Fibroblast of skin of abdomen (primary cell): ENCODE measurements around the gene RPTN. TPM values are rescaled to one million over a fixed set of nuclear protein-coding genes. Genes with fewer than 3 reads are reported as not detected.

Experiments
- DNase-seq: peaks from one replicate; pipeline ENCODE4 v3.0.0-alpha.2; 2013
- polyA plus RNA-seq, 2 experiments: library from polyadenylated mRNA; unstranded; fragments of 120-200 nt; gene quantifications; one replicate each; pipeline ENCODE4 v1.2.1, GENCODE V29; 2013; ENCODE audit not compliant: insufficient read length in 2 of 2

RPTN gene, protein sequence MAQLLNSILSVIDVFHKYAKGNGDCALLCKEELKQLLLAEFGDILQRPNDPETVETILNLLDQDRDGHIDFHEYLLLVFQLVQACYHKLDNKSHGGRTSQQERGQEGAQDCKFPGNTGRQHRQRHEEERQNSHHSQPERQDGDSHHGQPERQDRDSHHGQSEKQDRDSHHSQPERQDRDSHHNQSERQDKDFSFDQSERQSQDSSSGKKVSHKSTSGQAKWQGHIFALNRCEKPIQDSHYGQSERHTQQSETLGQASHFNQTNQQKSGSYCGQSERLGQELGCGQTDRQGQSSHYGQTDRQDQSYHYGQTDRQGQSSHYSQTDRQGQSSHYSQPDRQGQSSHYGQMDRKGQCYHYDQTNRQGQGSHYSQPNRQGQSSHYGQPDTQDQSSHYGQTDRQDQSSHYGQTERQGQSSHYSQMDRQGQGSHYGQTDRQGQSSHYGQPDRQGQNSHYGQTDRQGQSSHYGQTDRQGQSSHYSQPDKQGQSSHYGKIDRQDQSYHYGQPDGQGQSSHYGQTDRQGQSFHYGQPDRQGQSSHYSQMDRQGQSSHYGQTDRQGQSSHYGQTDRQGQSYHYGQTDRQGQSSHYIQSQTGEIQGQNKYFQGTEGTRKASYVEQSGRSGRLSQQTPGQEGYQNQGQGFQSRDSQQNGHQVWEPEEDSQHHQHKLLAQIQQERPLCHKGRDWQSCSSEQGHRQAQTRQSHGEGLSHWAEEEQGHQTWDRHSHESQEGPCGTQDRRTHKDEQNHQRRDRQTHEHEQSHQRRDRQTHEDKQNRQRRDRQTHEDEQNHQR
- polyA plus RNA-seq (2013, experiment 1 of 2; ENCODE audit: insufficient read length), result not detected
- polyA plus RNA-seq (2013, experiment 2 of 2; ENCODE audit: insufficient read length), result not detected

DNA sequence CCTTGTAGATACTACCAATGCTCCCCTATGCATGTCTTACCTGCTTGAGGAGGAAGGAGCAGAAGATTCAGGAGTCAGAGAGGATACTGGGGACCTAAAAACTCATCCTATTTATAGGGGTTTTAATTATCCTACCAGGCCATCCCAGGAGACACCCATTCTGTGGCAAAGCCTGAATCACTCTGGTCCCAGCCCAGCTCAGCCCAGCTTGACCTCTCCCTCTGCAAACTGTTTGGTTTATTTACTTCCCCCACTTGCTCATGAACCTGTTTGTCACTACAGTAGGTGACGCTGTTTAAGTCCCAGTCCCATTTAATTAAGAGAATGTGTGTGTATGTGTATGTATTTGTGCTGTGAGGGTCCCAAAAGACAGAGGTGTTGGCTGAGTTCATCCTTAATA, at the start of gene RPTN:
Gene RPTN, minus strand, starts transcription at position 85 of the 400 bp plus-strand sequence. CDS start 1,339 bp downstream, outside the sequence.
- no peak for DNase-seq

DNA sequence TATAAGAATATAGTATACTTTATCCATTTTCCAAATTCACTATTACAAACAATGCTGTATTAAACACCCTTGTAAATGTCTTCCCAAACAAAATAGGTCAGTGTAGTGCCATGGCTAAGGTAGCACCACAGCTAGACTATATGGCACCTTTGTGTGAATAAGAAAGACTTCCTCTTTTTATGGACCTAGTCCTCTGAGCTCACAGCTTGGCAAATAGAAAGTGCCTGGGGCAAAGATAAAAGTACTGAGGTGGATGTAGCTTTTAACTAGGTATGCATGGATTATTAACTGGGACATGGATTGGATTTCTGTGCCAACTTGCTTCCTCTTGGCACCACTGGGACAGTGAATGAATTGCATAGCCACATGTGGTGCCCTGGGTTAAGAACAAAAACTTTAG, 40.0 kb upstream of the RPTN start:
- DNase-seq, result no peak

DNA sequence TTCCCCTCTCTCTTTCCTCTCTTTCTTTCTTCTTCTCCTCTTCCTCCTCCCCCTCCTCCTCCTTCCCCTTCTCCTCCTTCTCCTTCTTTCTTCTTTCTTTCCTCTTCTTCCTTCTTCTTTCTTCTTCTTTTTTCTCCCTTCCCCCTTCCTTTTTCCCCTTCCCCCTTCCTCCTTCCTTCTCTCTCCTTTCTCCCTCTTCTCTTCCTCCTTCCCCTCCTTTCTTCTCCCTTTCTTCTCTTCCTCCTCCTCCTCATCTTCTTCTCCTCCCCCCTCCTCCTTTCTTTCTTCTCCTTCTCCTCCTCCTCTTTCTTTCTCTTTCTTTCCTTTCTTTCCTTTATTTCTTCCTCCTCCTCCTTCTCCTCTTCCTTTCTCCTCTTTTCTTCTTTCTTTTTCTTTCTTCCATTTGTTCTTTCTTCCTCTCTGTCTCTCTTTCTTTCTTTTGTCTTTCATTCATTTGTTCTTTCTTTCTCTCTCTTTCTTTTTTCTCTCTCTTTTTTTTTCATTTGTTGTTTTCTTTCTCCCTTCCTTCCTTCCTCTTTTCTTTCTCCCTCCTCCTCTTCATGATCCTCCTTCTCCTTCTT, 38.4 kb upstream of the RPTN start:
- no peak for DNase-seq

DNA sequence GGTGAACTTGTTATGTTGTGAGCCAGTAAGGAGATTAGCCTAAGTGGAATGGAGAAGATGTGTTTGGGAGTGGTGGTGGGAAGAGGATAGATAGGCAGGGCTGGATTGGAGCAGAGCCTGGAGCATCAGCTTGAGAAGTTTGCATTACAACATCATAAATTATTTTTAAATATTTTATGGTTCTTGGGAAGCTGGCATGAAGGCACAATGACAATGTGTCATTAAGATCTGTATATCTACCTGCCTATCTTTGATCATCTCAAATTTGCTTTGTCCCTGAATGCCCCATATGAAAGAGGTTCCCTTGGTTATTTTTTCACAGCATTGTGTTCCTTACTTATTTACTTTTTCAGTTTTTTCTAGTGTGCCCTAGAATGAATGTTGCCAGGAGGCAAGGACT, 32.7 kb upstream of the RPTN start:
- no peak for DNase-seq

DNA sequence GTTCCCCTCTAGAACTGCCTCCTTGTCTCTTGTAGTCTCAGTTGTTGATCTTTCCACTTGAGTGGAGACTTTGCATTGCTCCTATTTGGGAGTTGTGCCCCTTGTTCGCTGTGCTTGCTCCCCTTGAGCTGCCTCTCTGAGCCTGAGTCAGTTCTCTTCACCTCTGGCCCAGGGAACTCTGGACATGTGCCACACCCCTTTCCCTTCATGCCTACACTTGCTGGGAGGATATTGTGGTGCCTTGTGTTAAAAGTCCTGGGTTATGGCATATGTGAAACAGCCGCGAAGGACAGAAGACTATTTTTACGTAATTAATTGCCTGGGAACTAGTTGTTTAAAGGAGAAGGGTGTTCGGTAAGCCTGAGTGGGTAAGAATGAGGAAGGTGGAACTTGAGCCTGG, 32.2 kb upstream of the RPTN start:
- no peak for DNase-seq

DNA sequence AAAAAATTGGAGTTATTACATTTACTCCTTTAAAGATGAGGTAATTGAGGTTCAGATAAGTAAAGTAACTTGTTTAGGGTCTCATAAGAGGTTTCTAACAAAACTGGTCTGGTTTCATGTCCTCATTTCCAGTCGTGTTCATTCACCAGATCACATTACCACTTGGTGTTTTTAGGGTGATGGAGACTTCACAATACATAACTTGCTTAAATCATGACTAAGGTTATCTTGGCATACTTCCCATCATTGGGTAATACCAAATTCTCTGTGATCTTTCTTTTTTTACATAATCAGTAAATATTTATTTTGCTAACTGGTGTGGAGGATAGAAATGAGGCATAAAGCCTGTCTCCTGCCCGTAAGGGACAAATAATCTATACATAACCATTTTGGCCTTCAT, 31.6 kb upstream of the RPTN start:
- DNase-seq, result no peak

DNA sequence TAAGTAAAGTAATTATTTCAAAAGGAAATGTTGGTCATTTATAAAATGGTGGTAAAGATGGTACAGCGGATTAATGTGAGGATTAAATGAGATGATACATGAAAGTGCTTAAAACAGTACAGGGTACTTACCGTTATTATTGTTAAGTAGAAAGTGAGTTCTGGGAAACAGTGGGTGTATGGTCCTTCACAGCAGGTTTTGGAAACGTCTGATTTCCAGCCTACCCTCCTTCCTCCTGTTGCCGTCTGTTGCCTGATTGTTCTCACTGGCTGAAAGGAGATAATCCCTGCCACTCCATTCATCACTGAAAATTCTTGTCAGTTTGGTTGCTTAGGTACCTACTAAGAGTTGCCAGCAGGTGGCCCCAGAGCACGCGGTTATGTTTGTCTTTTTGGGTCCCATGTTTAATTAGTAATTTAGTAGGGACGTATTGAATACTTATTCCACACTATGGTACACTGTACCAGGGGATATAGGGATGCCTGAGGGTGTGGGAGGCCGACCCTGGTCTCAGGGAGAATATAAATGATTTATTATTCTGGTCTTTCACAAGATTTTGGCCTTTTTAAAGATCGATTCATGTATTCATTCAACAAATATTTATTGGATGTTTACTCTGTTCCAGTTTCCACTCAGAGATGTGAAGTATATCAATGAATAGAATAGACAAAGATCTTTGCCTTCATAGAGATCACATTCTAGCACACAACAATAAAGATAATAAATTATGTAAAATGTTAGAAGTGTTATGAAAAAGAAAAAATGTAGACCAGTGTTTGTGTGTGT, 30.8 kb upstream of the RPTN start:
- peak; percentile 58 for DNase-seq

DNA sequence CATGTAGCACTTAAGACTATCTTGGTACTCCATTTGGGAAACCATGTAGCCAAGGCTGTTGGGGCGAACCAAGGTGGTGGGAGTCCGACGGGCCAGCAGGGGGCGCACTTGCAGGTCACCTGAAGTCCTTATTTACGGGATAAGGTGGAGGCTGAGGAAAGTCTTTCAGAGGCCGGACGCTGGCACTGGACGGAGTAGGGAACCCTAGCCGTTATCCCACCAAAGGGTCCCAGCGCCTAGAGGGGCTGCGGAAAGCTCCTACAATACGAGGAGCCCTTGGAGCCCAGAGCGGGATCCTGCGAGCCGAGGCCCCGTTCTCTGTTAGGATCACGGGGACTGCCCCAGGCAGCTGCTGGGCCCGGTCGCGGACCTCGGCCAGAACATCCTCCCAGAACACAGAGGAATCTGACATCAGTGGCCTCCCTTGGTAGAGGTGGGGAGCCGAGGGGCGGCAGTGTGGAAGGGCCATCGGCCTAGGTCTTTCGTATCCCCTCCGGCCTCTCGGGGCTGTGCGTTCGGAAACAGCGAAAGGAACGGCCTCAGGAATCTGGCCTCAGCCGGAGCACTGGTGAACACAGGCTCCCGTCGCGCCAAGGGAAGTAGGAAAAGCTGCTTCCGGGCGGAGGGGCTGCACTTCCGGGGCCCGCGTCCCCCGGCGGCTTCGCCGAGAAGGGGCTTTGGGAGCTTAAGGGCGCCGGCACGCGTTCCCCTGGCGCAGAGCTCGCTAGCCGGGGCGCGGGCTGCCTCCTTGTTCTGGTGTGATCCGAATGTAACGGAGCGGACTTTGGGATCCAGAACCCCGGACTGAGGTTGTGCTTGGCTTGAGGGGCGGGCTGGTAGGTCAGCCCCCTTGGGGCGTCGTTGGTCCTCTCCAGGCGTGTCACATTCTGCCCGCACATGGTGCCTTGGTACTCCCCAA, 29.9 kb upstream of the RPTN start:
- DNase-seq, result peak; percentile 48

DNA sequence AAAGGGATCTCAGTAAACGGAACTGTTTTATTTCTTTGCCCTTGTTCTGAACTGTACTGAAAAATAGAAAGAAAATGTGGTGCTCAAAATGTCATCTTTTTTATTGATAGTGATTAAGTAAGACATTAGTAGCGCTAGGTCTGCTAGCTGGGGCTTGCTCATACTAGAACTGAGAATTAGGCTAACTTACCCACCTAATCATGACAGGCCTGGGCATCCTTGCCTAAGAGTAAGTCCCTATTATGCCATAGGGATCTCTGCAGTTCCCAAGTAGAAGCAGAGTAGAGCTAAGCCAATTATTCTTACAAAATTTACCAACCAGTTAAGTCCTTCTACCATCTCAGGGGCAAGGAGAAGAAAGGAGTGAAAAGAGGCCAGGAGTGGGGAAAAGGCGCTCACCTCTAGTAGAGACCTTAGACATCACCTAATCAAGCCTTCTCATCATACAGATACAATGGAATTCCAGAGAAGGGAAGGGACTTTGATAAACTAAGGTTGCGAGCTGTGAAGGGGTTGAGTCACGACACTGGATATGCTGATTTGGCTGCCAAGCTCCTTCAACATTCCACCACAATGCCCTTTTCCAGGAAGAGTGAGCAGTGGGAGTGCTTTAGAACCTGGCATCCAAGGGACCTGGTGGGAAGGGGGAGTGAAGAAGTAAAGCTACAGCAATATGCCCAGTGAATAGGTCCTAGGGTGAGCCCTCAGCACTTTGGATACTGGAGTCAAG, 27.7 kb upstream of the RPTN start:
- DNase-seq, result no peak

DNA sequence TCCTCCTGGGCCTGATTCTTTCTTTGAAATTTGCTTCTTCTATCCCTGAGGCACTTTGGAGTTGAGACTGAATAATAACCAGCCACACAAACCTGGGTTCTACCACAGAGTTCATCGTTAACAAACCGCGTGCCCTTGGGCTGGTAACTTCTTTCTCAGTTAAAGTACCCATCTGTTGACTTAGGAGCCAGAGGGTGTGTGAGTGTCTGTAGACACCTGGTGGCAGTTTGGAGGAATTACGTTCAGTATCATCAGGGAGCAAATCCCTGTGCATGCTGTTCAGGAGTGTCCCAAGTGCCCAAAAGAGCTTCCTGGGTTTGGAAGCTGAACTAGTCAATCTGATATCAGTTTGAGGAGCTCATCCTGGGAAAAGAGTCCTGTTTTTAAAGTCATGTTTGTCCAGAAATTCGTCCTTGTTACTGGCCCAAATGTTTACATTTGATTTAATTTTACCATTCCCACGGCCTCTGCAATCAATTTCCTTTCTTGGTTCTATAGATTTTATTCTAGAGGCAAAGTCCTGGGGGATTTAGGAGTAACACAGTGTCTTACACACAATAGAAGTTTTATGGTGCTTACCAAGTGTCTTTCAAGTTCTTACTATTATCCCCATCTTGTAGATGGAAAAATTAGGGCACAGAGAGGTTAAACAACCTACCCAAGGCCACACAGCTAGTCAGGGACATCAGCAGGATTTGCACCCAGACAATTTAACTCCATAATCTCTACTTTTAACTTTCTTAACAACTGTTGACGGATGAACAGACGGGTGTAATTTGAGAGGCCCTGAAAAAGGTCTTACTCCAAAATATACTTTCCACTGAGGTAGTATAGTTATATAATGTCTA, 26.7 kb upstream of the RPTN start:
- peak; percentile 65 for DNase-seq

DNA sequence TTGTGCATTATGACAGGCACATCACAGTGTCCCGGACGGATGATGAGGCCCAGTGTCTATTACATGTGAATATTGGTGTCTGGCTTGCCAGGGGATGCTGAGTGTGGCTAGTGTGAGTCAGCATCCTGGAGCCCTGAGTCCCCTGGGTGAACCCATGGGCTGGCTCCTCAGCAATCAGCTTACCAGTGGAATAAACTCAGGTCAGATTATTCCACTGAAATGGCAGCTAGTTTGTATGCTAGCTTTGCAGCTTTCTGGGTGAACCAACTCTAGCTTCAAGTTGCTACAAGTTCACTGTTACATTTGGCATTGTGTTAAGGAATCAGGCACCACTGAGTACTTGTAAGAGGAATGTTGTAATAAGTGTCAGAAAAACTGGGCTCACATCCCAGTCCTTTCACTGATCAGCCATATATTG, 23.9 kb upstream of the RPTN start:
- DNase-seq, result peak; percentile 67

DNA sequence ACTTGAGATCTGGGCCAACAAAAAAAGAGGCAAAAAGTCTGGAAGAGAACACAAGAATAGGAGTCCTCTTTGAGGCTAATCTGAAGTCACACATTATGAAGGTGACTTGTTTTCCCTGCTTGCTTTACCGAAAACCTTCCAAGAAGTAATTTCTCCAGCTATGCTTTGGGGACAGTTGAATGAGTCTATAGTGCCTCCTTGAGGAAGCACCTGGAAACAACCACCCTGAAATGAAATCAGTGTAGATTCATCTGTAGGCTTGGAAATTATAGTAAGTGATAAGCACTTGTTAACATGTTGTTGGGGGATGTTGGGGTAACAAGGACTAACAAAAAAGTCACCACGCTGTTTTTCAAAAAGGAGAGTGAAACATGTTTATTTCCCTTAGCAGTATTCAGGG, 23.4 kb upstream of the RPTN start:
- DNase-seq, result peak; percentile 8

DNA sequence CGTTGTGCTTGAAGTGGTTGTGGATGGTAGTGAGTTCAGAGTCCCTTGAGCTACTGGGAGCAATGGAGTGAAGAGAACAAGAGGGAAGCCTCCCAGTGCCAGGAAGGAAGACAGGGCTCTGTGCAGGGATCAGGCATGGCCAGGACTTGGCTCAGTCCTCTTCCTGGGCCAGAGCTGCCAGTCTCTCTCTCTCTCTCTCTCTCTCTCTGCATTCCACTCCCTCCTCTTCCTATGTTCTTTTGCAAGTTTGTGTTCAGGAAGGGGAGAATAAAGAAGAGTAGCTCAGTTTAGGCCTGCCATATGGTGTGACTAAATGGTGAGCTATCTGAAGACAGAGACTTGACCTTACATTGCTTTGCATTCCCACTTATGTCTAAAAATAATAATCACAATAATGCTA, 20.5 kb upstream of the RPTN start:
- peak; percentile 21 for DNase-seq

DNA sequence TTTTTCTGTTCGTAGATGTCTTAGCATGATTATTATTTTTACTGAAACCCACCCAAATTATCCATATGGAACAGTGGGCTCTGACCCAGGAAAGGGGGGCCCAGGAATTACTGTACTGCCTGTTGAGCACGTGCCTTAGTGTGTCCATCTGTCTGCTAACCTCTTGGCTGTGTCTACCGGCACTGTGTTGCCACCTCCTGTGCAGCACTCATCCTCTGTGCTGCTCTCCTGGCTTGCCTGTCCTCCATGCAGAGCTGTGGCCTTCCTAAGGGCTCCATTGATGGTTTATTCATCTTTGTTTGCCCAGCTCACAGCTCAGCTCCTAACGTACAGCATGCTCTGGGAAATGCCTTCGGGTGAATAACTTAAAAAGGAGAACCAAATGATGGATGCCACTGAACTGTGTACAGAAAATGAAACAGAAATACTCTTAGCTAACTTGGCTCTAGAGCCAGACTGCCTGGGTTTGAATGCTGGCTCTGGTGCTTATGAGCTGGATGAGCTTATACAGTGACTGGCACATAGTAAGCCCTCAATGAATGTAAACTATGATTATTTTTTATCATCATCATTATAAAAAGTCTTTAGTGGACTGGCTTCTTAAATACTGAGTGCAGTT, 11.4 kb upstream of the RPTN start:
- DNase-seq, result no peak

DNA sequence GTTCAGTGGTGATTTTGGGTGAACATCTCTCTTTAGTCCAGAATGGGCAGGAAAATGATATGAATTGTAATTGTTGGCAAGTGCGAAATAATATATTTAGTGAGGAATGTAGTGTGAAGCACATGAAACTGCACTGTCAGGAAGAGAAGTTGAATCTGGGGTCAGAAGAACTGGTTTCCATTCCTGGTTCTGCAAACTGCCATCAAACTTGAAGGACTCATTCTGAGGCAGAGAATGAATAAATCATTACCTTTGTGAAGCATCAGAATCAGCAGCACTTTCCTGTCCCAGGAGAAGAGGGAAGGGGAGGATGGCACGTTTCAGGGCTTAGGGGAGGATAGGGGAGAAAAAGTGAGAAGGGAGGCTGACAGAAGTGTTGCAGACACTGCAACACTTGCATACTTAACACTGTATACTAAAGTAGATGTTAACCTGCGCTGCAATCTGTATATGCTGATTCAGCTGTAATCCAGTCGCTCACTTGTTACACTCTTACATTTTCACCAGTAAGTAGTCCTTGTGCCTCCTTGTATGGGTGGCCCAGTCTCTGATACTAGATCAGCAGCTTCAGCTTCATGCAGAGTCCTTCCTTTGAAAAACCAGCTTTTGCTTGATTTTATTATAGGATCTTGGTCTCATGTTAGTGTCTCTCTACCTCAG, 10.5 kb upstream of the RPTN start:
- no peak for DNase-seq

DNA sequence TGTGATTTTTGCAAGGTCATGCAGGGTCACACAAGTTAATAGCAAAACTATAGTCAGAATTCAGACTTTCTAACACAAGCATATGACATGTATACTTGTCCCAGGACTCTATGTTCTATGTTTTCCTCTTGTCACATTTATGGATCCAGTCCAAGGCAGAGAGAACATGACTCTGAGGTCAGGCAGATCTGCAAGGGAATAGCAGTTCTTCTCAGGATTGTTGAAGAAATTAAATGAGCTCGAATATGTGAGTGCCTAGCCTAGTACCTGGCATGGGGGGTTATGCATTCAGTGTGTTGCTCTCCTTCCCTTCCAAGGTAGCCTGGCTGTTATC, 9.5 kb upstream of the RPTN start:
- DNase-seq, result no peak

DNA sequence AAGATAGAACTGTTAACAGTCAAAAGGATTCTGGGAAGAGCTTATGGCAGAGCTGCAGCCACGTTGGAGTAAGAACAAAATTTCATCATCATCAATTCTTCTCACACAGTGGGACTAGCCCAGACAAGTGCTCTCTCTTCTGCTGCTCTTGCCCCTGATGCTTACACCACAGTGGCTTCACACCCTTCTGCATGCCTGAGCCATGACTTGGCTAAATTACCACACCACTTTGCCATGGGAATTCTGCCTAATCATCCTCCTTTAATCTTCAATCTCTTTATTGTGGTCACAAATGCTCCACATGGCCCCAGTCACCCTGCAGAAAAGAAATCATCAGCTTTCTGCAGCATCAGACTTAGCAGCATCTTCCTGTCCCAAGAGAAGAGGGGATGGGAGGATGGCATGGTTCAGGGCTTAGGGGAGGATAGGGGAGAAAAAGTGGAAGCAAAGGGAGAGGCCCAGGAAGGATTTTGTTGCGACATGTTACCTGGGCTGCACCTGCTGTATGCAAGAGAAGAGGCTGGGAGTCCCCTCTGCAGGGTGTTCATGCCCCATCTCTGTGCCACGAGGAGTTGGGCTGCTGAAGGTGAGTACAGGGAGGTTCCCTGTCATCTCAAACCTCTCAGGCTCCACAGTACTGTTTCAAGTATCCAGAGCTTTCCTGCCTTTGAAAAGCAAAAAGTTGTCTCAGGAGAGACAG, 9.0 kb upstream of the RPTN start:
- peak; percentile 79 for DNase-seq

DNA sequence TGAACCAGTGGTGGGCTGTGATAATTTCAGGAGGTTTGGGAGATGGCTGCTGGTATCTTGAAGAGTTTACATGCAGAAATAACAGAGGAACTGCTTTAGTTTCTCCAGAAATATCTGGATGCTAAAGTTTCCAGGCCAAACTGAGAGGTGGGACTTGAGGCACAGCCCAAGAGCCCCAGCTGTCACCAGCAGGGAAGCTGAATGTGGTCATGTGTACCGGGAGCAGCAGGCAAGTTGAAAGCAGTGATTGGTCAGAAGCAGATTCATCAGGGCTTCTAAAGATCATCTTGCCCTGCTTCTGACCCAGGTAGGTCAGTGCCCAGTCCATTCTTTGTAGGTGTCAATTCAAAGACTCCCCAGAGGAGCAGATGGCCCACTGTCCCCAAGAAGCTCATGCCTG, 7.9 kb upstream of the RPTN start:
- DNase-seq, result no peak
